Omental fat pad (tissue), 4 donors: ENCODE results near the gene PRDM16. TPM values are rescaled to one million over a fixed set of nuclear protein-coding genes. Genes with fewer than 3 reads are reported as not detected.

Experiments used
- ATAC-seq: fragments of 150-250 bp; one replicate; pipeline ENCODE4 v1.9.1; 2016; ENCODE audit warnings: mild to moderate bottlenecking, moderate library complexity; ENCODE audit not compliant: low FRiP score
- DNase-seq: peaks from one replicate; pipeline ENCODE4 v3.0.0-alpha.2; 2019; ENCODE audit warnings: low spot score
- CTCF ChIP-seq, 3 donors: fragments of 450-650 bp; IDR thresholded peaks; one replicate each; pipeline ENCODE4 v1.5.1; 2016 to 2017; ENCODE audit warnings: antibody characterized with exemption in 3 of 3, mild to moderate bottlenecking in 3 of 3, moderate library complexity in 2 of 3
- total RNA-seq, 4 donors: library from RNA; depleted of rRNA; stranded (reverse); fragments of >200 nt; gene quantifications; one replicate each; pipeline ENCODE4 v1.1.0, GENCODE V29; 2016

PRDM16 gene
- total RNA-seq, 4 donors from 2014 or later: 0.19 to 3.8 (median 1.8) TPM

- no peak for TF ChIP-seq CTCF (IDR thresholded peaks at IDR 0.05)
- DNase-seq (no peak), ATAC-seq (no peak)
Observed at GRCh38 chr1:3139871-3140361, 70.9 kb downstream of the PRDM16 start.

GRCh38 chr1:3140437-3140836, 71.4 kb downstream of the PRDM16 start:
- ATAC-seq (no peak), DNase-seq (no peak)
- no peak for TF ChIP-seq CTCF (IDR thresholded peaks at IDR 0.05)

- ATAC-seq: no peak
- no peak for TF ChIP-seq CTCF (IDR thresholded peaks at IDR 0.05)
- no peak for DNase-seq
Observed at GRCh38 chr1:3141129-3141528, 72.1 kb downstream of the PRDM16 start.

- no peak for TF ChIP-seq CTCF (IDR thresholded peaks at IDR 0.05)
- ATAC-seq (no peak), DNase-seq (no peak)
Observed at GRCh38 chr1:3141836-3142235, 72.8 kb downstream of the PRDM16 start.

GRCh38 chr1:3142236-3142635, 73.2 kb downstream of the PRDM16 start:
- TF ChIP-seq CTCF (IDR thresholded peaks at IDR 0.05): no peak
- no peak for ATAC-seq
- DNase-seq: no peak

- DNase-seq (no peak), ATAC-seq (no peak)
- TF ChIP-seq CTCF (IDR thresholded peaks at IDR 0.05): no peak
Observed at GRCh38 chr1:3142751-3143150, 73.7 kb downstream of the PRDM16 start.

GRCh38 chr1:3145532-3146325, 76.7 kb downstream of the PRDM16 start:
- ATAC-seq (no peak), DNase-seq (no peak)
- no peak for TF ChIP-seq CTCF (IDR thresholded peaks at IDR 0.05)
